ENCODE measurements around the gene ACTRT2.

Gene ACTRT2

GRCh38 chr1:3066250-3066711 lies 45.0 kb downstream of the ACTRT2 start (continued):
- no peak for TF ChIP-seq POU6F1 (CRISPR knock-in tag; IDR thresholded peaks at IDR 0.05; ENCODE audit: borderline replicate concordance, low read depth)
- no peak for TF ChIP-seq TCF4 (CRISPR knock-in tag; IDR thresholded peaks at IDR 0.05; ENCODE audit: borderline replicate concordance)
- TF ChIP-seq RARB (CRISPR knock-in tag; IDR thresholded peaks at IDR 0.05), result no peak
- no peak for TF ChIP-seq SNAI2 (CRISPR knock-in tag; IDR thresholded peaks at IDR 0.05)

- TF ChIP-seq GLIS3 (CRISPR knock-in tag; IDR thresholded peaks at IDR 0.05) (no peak), PATZ1 (CRISPR knock-in tag; IDR thresholded peaks at IDR 0.05; ENCODE audit: borderline replicate concordance) (no peak), ZNF8 (CRISPR knock-in tag; IDR thresholded peaks at IDR 0.05) (no peak), POU6F1 (CRISPR knock-in tag; IDR thresholded peaks at IDR 0.05; ENCODE audit: borderline replicate concordance, low read depth) (no peak), TCF4 (CRISPR knock-in tag; IDR thresholded peaks at IDR 0.05; ENCODE audit: borderline replicate concordance) (no peak), CSRNP3 (CRISPR knock-in tag; IDR thresholded peaks at IDR 0.05) (no peak), ISL1 (CRISPR knock-in tag; IDR thresholded peaks at IDR 0.05) (no peak), PPARA (CRISPR knock-in tag; IDR thresholded peaks at IDR 0.05; ENCODE audit: borderline replicate concordance) (no peak), CSDC2 (CRISPR knock-in tag; IDR thresholded peaks at IDR 0.05) (no peak), RARB (CRISPR knock-in tag; IDR thresholded peaks at IDR 0.05) (no peak), TSHZ2 (CRISPR knock-in tag; IDR thresholded peaks at IDR 0.05) (no peak), ZFP3 (CRISPR knock-in tag; IDR thresholded peaks at IDR 0.05) (no peak), ARNTL (CRISPR knock-in tag; IDR thresholded peaks at IDR 0.05; ENCODE audit: borderline replicate concordance, low read depth) (no peak), SNAI2 (CRISPR knock-in tag; IDR thresholded peaks at IDR 0.05) (no peak), ZC3H10 (CRISPR knock-in tag; IDR thresholded peaks at IDR 0.05) (no peak), ZNF565 (CRISPR knock-in tag; conservative IDR thresholded peaks at IDR 0.05; ENCODE audit: low read depth) (no peak), OSR1 (CRISPR knock-in tag; IDR thresholded peaks at IDR 0.05) (no peak), ZNF70 (CRISPR knock-in tag; IDR thresholded peaks at IDR 0.05) (no peak)
- ATAC-seq, result no peak
These were observed 45.6 kb downstream of the ACTRT2 start for GRCh38 chr1:3066826-3067225.

- TF ChIP-seq PPARA (CRISPR knock-in tag; IDR thresholded peaks at IDR 0.05; ENCODE audit: borderline replicate concordance) (no peak), TSHZ2 (CRISPR knock-in tag; IDR thresholded peaks at IDR 0.05) (no peak), GLIS3 (CRISPR knock-in tag; IDR thresholded peaks at IDR 0.05) (no peak), ZNF8 (CRISPR knock-in tag; IDR thresholded peaks at IDR 0.05) (no peak), ZNF70 (CRISPR knock-in tag; IDR thresholded peaks at IDR 0.05) (no peak), POU6F1 (CRISPR knock-in tag; IDR thresholded peaks at IDR 0.05; ENCODE audit: borderline replicate concordance, low read depth) (no peak), ISL1 (CRISPR knock-in tag; IDR thresholded peaks at IDR 0.05) (no peak), TCF4 (CRISPR knock-in tag; IDR thresholded peaks at IDR 0.05; ENCODE audit: borderline replicate concordance) (no peak), TOX (CRISPR knock-in tag; IDR thresholded peaks at IDR 0.05; ENCODE audit: borderline replicate concordance) (no peak)
- ATAC-seq, result no peak
These were observed 46.0 kb downstream of the ACTRT2 start for GRCh38 chr1:3067301-3067670.

All from SK-N-SH treated with all-trans-retinoic acid at 6 μM for 48 hours (cell line).